GM23338 (cell line): Measurements from ENCODE around the gene GABRB3. TPM values are rescaled to one million over a fixed set of nuclear protein-coding genes. Genes with fewer than 3 reads are reported as not detected.

Experiments
- ATAC-seq: fragments of 200-7000 bp; cut with Tn5 transposase; 3 replicates; pipeline ENCODE4 v1.9.1; 2020
- DNase-seq: peaks from one replicate; pipeline ENCODE4 v3.0.0-alpha.2; 2015; ENCODE audit warnings: low spot score
- H2AFZ ChIP-seq: fragments of 200-600 bp; sonication (generic); 2 replicates; pipeline ENCODE4 v1.8.0; 2016; ENCODE audit warnings: antibody characterized with exemption, mild to moderate bottlenecking, moderate library complexity
- H3F3A ChIP-seq: fragments of 200-600 bp; sonication (generic); replicated peaks from 2 replicates; pipeline ENCODE4 v1.8.0; 2017; ENCODE audit warnings: antibody characterized with exemption, mixed run types, low read depth
- H3K27ac ChIP-seq: fragments of 200-600 bp; sonication (generic); 2 replicates; pipeline ENCODE4 v1.6.1; 2016; ENCODE audit warnings: low read depth
- H3K27me3 ChIP-seq: fragments of 200-600 bp; sonication (generic); 2 replicates; pipeline ENCODE4 v1.8.0; 2016; ENCODE audit warnings: mild to moderate bottlenecking, mixed run types, moderate library complexity; ENCODE audit not compliant: insufficient read depth
- H3K36me3 ChIP-seq: fragments of 200-600 bp; sonication (generic); 2 replicates; pipeline ENCODE4 v1.8.0; 2016; ENCODE audit warnings: mild to moderate bottlenecking; ENCODE audit not compliant: insufficient read depth
- H3K4me1 ChIP-seq: fragments of 200-600 bp; sonication (generic); 2 replicates; pipeline ENCODE4 v1.8.0; 2016; ENCODE audit warnings: mild to moderate bottlenecking, moderate library complexity; ENCODE audit not compliant: insufficient read depth
- H3K4me2 ChIP-seq: fragments of 200-600 bp; sonication (generic); 2 replicates; pipeline ENCODE4 v1.7.1; 2017; ENCODE audit warnings: mixed run types
- H3K4me3 ChIP-seq: fragments of 200-600 bp; sonication (generic); 2 replicates; pipeline ENCODE4 v1.6.1; 2016; ENCODE audit warnings: mixed run types
- H3K79me2 ChIP-seq: fragments of 200-600 bp; sonication (generic); replicated peaks from 2 replicates; pipeline ENCODE4 v1.8.0; 2017; ENCODE audit warnings: mild to moderate bottlenecking; ENCODE audit not compliant: insufficient read depth
- H3K9me2 ChIP-seq: fragments of 200-600 bp; sonication (generic); 2 replicates; pipeline ENCODE4 v1.8.0; 2017; ENCODE audit not compliant: insufficient read depth
- H4K20me1 ChIP-seq: fragments of 200-600 bp; sonication (generic); replicated peaks from 2 replicates; pipeline ENCODE4 v1.8.0; 2017; ENCODE audit warnings: mild to moderate bottlenecking; ENCODE audit not compliant: insufficient read depth
- H3K27ac Mint-ChIP-seq: 2 replicates; pipeline ENCODE4 v1.8.0; 2020; ENCODE audit warnings: inconsistent platforms, mild to moderate bottlenecking, moderate library complexity, mixed read lengths
- H3K27me3 Mint-ChIP-seq: 3 replicates; pipeline ENCODE4 v1.8.0; 2022; ENCODE audit warnings: low read depth, mild to moderate bottlenecking, moderate library complexity, mixed read lengths, inconsistent platforms; ENCODE audit not compliant: insufficient read depth, poor library complexity
- H3K36me3 Mint-ChIP-seq: 3 replicates; pipeline ENCODE4 v1.8.0; 2021; ENCODE audit warnings: low read depth, mild to moderate bottlenecking, inconsistent platforms, moderate library complexity, mixed read lengths
- H3K4me1 Mint-ChIP-seq: 3 replicates; pipeline ENCODE4 v1.8.0; 2020; ENCODE audit warnings: mild to moderate bottlenecking, inconsistent platforms, mixed read lengths
- H3K4me3 Mint-ChIP-seq: 3 replicates; pipeline ENCODE4 v1.8.0; 2021; ENCODE audit warnings: moderate library complexity, mild to moderate bottlenecking, inconsistent platforms, mixed read lengths
- H3K9me3 Mint-ChIP-seq: 3 replicates; pipeline ENCODE4 v1.8.0; 2020; ENCODE audit warnings: moderate library complexity, mild to moderate bottlenecking, inconsistent platforms, mixed read lengths
- CREB1 ChIP-seq: fragments of 250-450 bp; sonication (Bioruptor Pico); IDR thresholded peaks from 2 replicates; pipeline ENCODE4 v1.5.0; 2020; ENCODE audit warnings: low read depth, mild to moderate bottlenecking, moderate library complexity
- POLR2AphosphoS5 ChIP-seq: IDR thresholded peaks from 2 replicates; pipeline ENCODE4 v1.6.1; 2016; ENCODE audit warnings: antibody characterized with exemption, low read depth
- ZNF462 ChIP-seq: fragments of 250-450 bp; sonication (Bioruptor Pico); IDR thresholded peaks from 2 replicates; pipeline ENCODE4 v1.5.0; 2020; ENCODE audit warnings: mild to moderate bottlenecking, moderate library complexity
- polyA plus RNA-seq: library from polyadenylated mRNA; unstranded; fragments of >200 nt; fragmentation: Nextera tagmentation; extraction: Ambion mirVana; gene quantifications from 2 replicates; pipeline ENCODE4 v1.2.1, GENCODE V29; 2016
- total RNA-seq: library from RNA; depleted of rRNA; stranded (reverse); fragments of >200 nt; shearing (Covaris generic); gene quantifications from 2 replicates; pipeline ENCODE4 v1.2.3, GENCODE V29; 2014
- TF ChIP-seq, protein P1 (sequence below): IDR thresholded peaks from one replicate; pipeline ENCODE4 v1.6.1; 2018; ENCODE audit warnings: antibody characterized with exemption; ENCODE audit not compliant: unreplicated experiment

The GABRB3 gene
- total and polyA plus RNA-seq, 2 experiments from 2014 or later, result 56.5 to 131 TPM

DNA sequence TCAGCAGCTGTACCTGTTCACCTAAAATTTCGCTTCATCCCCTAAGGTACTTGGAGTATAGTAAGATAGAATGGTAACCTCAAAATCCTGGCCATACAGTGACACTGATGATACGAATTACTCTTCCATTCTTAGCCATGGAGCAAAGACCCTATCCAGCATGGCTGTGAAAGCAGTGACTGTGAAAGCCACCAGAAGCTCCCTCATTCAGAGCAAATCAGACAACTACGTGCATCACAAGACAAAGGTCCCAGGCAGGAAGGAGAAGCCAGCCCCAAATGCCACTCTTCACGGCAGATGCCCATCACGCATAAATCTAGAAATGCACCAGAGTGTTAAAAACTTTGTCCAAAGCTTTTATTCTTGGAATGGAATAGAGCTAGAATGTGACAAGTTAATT is 99.4 kb downstream of the GABRB3 start:
- Histone ChIP-seq H3K9me2 (no peaks in the 10 kb centered on the region; the same call in 1 of the 2 replicates), H3K4me3 (no peak overlapping the region), H3F3A (0 out of 2 replicates have a peak, but pooled peaks cover 2% of the 10 kb centered on the region), H3K4me1 (peaks cover 50% of the 10 kb centered on the region), H3K27me3 (no peaks in the 10 kb centered on the region), H4K20me1 (peaks cover 7% of the 10 kb centered on the region), H3K27ac (no peak overlapping the region), H3K4me2 (no peak overlapping the region), H3K79me2 (peaks cover 92% of the 10 kb centered on the region), H3K36me3 (no peaks in the 10 kb centered on the region), H2AFZ (no peak overlapping the region)
- H3K27ac Mint-ChIP-seq, result no peak overlapping the region; the same call in 1 of the 2 replicates
- ATAC-seq (no peak), DNase-seq (no peak)
- H3K4me3 Mint-ChIP-seq, result no peak overlapping the region
- H3K4me1 Mint-ChIP-seq, result peaks cover 74% of the 10 kb centered on the region
- peaks cover 13% of the 10 kb centered on the region for H3K27me3 Mint-ChIP-seq
- TF ChIP-seq, protein P1, sequence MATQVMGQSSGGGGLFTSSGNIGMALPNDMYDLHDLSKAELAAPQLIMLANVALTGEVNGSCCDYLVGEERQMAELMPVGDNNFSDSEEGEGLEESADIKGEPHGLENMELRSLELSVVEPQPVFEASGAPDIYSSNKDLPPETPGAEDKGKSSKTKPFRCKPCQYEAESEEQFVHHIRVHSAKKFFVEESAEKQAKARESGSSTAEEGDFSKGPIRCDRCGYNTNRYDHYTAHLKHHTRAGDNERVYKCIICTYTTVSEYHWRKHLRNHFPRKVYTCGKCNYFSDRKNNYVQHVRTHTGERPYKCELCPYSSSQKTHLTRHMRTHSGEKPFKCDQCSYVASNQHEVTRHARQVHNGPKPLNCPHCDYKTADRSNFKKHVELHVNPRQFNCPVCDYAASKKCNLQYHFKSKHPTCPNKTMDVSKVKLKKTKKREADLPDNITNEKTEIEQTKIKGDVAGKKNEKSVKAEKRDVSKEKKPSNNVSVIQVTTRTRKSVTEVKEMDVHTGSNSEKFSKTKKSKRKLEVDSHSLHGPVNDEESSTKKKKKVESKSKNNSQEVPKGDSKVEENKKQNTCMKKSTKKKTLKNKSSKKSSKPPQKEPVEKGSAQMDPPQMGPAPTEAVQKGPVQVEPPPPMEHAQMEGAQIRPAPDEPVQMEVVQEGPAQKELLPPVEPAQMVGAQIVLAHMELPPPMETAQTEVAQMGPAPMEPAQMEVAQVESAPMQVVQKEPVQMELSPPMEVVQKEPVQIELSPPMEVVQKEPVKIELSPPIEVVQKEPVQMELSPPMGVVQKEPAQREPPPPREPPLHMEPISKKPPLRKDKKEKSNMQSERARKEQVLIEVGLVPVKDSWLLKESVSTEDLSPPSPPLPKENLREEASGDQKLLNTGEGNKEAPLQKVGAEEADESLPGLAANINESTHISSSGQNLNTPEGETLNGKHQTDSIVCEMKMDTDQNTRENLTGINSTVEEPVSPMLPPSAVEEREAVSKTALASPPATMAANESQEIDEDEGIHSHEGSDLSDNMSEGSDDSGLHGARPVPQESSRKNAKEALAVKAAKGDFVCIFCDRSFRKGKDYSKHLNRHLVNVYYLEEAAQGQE, result no peak
- TF ChIP-seq POLR2AphosphoS5, result no peak
- no peak for TF ChIP-seq CREB1 (CRISPR knock-in tag)
- TF ChIP-seq ZNF462 (CRISPR knock-in tag), result no peak
- no peaks in the 10 kb centered on the region for H3K36me3 Mint-ChIP-seq
- no peaks in the 10 kb centered on the region; the same call in 2 of the 3 replicates for H3K9me3 Mint-ChIP-seq
